PC-9 (cell line): ENCODE measurements around the gene LRRC70.

Experiments used
- CTCF ChIP-seq: fragments of 200-600 bp; sonication (generic); conservative IDR thresholded peaks from 2 replicates; pipeline ENCODE4 v1.6.1; 2017; ENCODE audit warnings: mixed run types, antibody characterized with exemption, mild to moderate bottlenecking, moderate library complexity
- EZH2 ChIP-seq: fragments of 200-600 bp; sonication (generic); IDR thresholded peaks from 2 replicates; pipeline ENCODE4 v1.8.0; 2017; ENCODE audit warnings: antibody characterized with exemption, low read depth

- TF ChIP-seq CTCF: no peak
- TF ChIP-seq EZH2: no peak
Observed at GRCh38 chr5:62533597-62533996, 45.0 kb upstream of the LRRC70 start.
